ENCODE data around the gene WDR17. TPM values are rescaled to one million over a fixed set of nuclear protein-coding genes. Genes with fewer than 3 reads are reported as not detected.

WDR17 gene
- total RNA-seq (ENCODE audit: insufficient read depth, low replicate concordance), result 7.2 TPM

GRCh38 chr4:176065435-176066291 is at the start of gene WDR17:
Gene WDR17, plus strand, starts transcription at chr4:176065841. Its CDS starts 45,740 bp downstream, at chr4:176111581.
- peak; percentile 95 for DNase-seq (ENCODE audit: low spot score)

- no peak for DNase-seq (ENCODE audit: low spot score)
Observed at GRCh38 chr4:176016601-176017000, 49.0 kb upstream of the WDR17 start.

- no peak for DNase-seq (ENCODE audit: low spot score)
Observed at GRCh38 chr4:176020481-176021085, 45.1 kb upstream of the WDR17 start.

- DNase-seq (ENCODE audit: low spot score), result no peak
Observed at GRCh38 chr4:176030391-176030790, 35.2 kb upstream of the WDR17 start.

GRCh38 chr4:176031922-176032321 is 33.7 kb upstream of the WDR17 start:
- no peak for DNase-seq (ENCODE audit: low spot score)

GRCh38 chr4:176032454-176032853 is 33.2 kb upstream of the WDR17 start:
- DNase-seq (ENCODE audit: low spot score), result no peak

GRCh38 chr4:176034499-176034898 is 31.1 kb upstream of the WDR17 start:
- peak; percentile 52 for DNase-seq (ENCODE audit: low spot score)

GRCh38 chr4:176034936-176035335 is 30.7 kb upstream of the WDR17 start:
- no peak for DNase-seq (ENCODE audit: low spot score)

- no peak for DNase-seq (ENCODE audit: low spot score)
Observed at GRCh38 chr4:176036585-176037205, 28.9 kb upstream of the WDR17 start.

GRCh38 chr4:176038789-176039188 is 26.9 kb upstream of the WDR17 start:
- no peak for DNase-seq (ENCODE audit: low spot score)

GRCh38 chr4:176042195-176042594 is 23.4 kb upstream of the WDR17 start:
- no peak for DNase-seq (ENCODE audit: low spot score)

GRCh38 chr4:176043838-176044588 is 21.6 kb upstream of the WDR17 start:
- no peak for DNase-seq (ENCODE audit: low spot score)

- peak; percentile 15 for DNase-seq (ENCODE audit: low spot score)
Observed at GRCh38 chr4:176044589-176044951, 21.1 kb upstream of the WDR17 start.

GRCh38 chr4:176048631-176049030 is 17.0 kb upstream of the WDR17 start:
- DNase-seq (ENCODE audit: low spot score), result no peak

- DNase-seq (ENCODE audit: low spot score), result no peak
Observed at GRCh38 chr4:176052744-176053143, 12.9 kb upstream of the WDR17 start.

GRCh38 chr4:176053785-176054184 is 11.9 kb upstream of the WDR17 start:
- no peak for DNase-seq (ENCODE audit: low spot score)

GRCh38 chr4:176054942-176055341 is 10.7 kb upstream of the WDR17 start:
- peak; percentile 10 for DNase-seq (ENCODE audit: low spot score)

- DNase-seq (ENCODE audit: low spot score), result no peak
Observed at GRCh38 chr4:176063718-176064117, 1.9 kb upstream of the WDR17 start.

GRCh38 chr4:176064539-176064938 is 1.1 kb upstream of the WDR17 start:
- DNase-seq (ENCODE audit: low spot score), result no peak

- no peak for DNase-seq (ENCODE audit: low spot score)
Observed at GRCh38 chr4:176066757-176067156, 1.1 kb downstream of the WDR17 start.

GRCh38 chr4:176077561-176077960 is 11.9 kb downstream of the WDR17 start:
- DNase-seq (ENCODE audit: low spot score), result no peak

GRCh38 chr4:176084769-176085168 is 19.1 kb downstream of the WDR17 start:
- DNase-seq (ENCODE audit: low spot score), result no peak
